Immature natural killer cell (primary cell): ENCODE measurements around the gene TRIM33. TPM values are rescaled to one million over a fixed set of nuclear protein-coding genes. Genes with fewer than 3 reads are reported as not detected.

Experiments used
- DNase-seq, 3 donors: peaks; one replicate each; pipeline ENCODE4 v3.0.0; 2022; ENCODE audit warnings: mixed read lengths in 1 of 3
- H3K27ac Mint-ChIP-seq, 6 donors: one replicate each; pipeline ENCODE4 v1.8.0; 2020; ENCODE audit warnings: mixed read lengths in 6 of 6, mild to moderate bottlenecking in 5 of 6, inconsistent platforms in 4 of 6, moderate library complexity in 3 of 6
- H3K27me3 Mint-ChIP-seq, 3 donors: one replicate each; pipeline ENCODE4 v1.8.0; 2020 to 2021; ENCODE audit warnings: low read depth in 3 of 3, mild to moderate bottlenecking in 3 of 3, mixed read lengths in 3 of 3, moderate library complexity in 3 of 3, inconsistent platforms in 1 of 3
- H3K36me3 Mint-ChIP-seq, 3 donors: one replicate each; pipeline ENCODE4 v1.8.0; 2020; ENCODE audit warnings: mixed read lengths in 3 of 3, inconsistent platforms in 2 of 3, mild to moderate bottlenecking in 2 of 3
- H3K4me1 Mint-ChIP-seq, 2 donors: one replicate each; pipeline ENCODE4 v1.8.0; 2020; ENCODE audit warnings: inconsistent platforms in 2 of 2, mild to moderate bottlenecking in 2 of 2, mixed read lengths in 2 of 2, moderate library complexity in 1 of 2
- H3K4me3 Mint-ChIP-seq, 5 donors: one replicate each; pipeline ENCODE4 v1.8.0; 2020; ENCODE audit warnings: mild to moderate bottlenecking in 5 of 5, mixed read lengths in 5 of 5, inconsistent platforms in 3 of 5, moderate library complexity in 3 of 5
- H3K9me3 Mint-ChIP-seq, 6 donors: one replicate each; pipeline ENCODE4 v1.8.0; 2020; ENCODE audit warnings: mild to moderate bottlenecking in 6 of 6, mixed read lengths in 6 of 6, inconsistent platforms in 4 of 6, moderate library complexity in 3 of 6
- polyA plus RNA-seq, 3 donors: library from polyadenylated mRNA; unstranded; fragments of 300-500 nt; fragmentation: Illumina TruSeq; gene quantifications; one replicate each; pipeline ENCODE4 v1.2.3, GENCODE V29; 2021

Gene TRIM33
- polyA plus RNA-seq, 3 donors from 2014 or later: 17.3 to 43.3 (median 28.0) TPM

DNA sequence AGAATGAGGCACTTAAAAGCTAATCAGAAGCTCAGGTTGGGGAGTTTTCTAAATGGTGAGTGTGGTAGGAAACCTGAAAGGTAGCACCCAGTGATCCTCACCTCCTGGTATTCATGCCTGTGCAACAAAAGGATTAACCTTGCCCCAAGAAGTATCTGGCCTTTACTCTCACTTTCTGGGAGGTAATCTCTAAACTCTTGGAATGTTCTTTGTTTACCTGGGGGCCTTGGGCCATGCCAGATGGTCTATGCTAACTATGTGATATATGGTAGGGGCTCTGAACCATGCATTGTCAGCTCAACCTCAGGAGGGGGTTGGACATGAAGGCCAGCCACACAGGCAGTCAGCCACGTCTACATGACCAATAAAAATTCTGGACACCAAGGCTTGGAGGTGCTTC lies 24.4 kb upstream of the TRIM33 start:
- H3K36me3 Mint-ChIP-seq: no peaks in the 10 kb centered on the region
- H3K4me1 Mint-ChIP-seq: no peaks in the 10 kb centered on the region
- no peak for DNase-seq
- H3K9me3 Mint-ChIP-seq: no peaks in the 10 kb centered on the region
- H3K27me3 Mint-ChIP-seq: peaks cover 0 to 3% (median 0%) of the 10 kb centered on the region in 3 donors
- no peak overlapping the region for H3K4me3 Mint-ChIP-seq
- no peak overlapping the region for H3K27ac Mint-ChIP-seq

DNA sequence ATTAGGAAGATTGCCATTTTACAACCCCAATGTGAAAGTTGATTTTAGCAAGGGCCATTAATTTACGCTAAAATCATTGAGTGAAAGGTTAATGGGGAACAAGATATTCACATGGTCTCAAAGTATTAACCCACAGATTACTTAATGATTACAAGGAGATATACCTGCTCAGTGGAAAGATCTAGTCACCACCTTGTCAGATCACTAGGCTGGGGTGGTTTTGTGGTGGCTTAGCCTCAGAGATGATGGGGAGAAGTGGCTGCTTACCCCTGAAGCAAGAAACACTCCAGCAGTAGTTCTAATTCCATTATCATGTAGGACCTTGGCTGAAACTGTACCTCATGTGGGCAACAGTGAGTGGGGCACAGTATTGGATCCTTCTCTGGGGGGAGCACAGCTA lies 20.1 kb upstream of the TRIM33 start:
- peaks cover 0 to 3% (median 2%) of the 10 kb centered on the region in 3 donors for H3K27me3 Mint-ChIP-seq
- H3K4me3 Mint-ChIP-seq: no peak overlapping the region
- no peaks in the 10 kb centered on the region for H3K36me3 Mint-ChIP-seq
- DNase-seq: no peak
- no peaks in the 10 kb centered on the region for H3K9me3 Mint-ChIP-seq
- H3K27ac Mint-ChIP-seq: no peak overlapping the region
- no peaks in the 10 kb centered on the region for H3K4me1 Mint-ChIP-seq

DNA sequence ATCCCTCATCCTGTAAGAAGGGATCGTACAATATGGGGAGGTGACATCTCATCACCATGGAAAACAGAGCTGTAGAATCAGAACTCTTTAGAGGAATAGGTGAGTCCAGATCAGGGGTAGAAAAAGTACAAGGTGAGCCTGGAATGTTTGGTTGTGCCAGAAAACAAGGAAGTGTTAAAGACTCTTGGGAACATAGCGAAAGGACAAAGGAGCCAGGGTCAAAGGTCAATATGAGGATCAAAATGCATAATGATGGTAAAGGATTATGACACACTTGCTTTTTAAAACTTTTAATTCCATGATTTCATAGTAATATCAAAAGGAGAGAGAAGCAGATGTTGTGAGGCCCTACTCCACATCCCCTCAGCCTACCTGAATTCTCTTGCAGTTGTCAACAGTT lies 19.2 kb upstream of the TRIM33 start:
- Mint-ChIP-seq H3K27me3 (peaks cover 0 to 6% (median 3%) of the 10 kb centered on the region in 3 donors), H3K4me3 (no peak overlapping the region), H3K36me3 (no peaks in the 10 kb centered on the region), H3K4me1 (no peaks in the 10 kb centered on the region), H3K27ac (no peak overlapping the region), H3K9me3 (no peaks in the 10 kb centered on the region)
- DNase-seq: no peak

DNA sequence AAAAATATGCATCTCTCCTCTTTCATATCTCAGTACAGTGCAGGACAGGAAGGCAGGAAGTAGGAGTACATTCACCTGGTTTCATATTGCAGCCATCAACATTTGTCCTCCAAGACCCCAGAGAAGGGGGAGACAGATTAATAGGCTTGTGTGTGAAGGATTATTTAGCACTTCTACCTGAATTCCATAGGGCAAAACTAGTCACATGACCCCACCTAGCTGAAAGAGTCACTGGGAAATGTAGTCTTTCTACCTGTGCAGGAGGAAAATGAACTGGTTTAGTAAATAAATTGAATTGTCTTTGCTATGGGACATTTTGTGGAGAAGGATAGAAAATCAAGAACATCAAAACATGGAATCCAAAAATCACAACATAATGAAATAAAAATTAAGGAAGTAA lies 13.9 kb upstream of the TRIM33 start:
- Mint-ChIP-seq H3K27ac (no peak overlapping the region), H3K9me3 (no peaks in the 10 kb centered on the region), H3K36me3 (no peaks in the 10 kb centered on the region), H3K4me3 (no peak overlapping the region), H3K4me1 (no peaks in the 10 kb centered on the region), H3K27me3 (peaks cover 3 to 8% (median 6%) of the 10 kb centered on the region in 3 donors)
- no peak for DNase-seq

DNA sequence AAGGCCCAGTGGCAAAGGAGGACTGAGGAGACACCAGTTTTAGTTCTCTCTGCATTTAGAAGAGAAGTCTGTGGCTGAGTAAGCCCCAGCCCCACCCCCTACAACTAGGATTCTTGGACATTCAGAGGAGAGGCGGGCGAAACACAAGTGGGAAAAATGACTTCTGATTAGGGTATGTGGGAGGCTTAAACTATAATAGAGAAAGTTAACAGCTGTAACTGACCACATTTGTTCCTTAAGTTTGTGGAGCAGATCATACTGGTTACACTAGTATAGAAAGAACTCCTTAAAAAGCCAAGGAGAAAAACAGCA lies 11.2 kb upstream of the TRIM33 start:
- Mint-ChIP-seq H3K4me1 (no peaks in the 10 kb centered on the region), H3K36me3 (peaks cover 0 to 4% (median 0%) of the 10 kb centered on the region in 3 donors), H3K27ac (no peak overlapping the region), H3K9me3 (no peaks in the 10 kb centered on the region), H3K4me3 (no peak overlapping the region), H3K27me3 (peaks cover 3 to 15% (median 4%) of the 10 kb centered on the region in 3 donors)
- DNase-seq: no peak

DNA sequence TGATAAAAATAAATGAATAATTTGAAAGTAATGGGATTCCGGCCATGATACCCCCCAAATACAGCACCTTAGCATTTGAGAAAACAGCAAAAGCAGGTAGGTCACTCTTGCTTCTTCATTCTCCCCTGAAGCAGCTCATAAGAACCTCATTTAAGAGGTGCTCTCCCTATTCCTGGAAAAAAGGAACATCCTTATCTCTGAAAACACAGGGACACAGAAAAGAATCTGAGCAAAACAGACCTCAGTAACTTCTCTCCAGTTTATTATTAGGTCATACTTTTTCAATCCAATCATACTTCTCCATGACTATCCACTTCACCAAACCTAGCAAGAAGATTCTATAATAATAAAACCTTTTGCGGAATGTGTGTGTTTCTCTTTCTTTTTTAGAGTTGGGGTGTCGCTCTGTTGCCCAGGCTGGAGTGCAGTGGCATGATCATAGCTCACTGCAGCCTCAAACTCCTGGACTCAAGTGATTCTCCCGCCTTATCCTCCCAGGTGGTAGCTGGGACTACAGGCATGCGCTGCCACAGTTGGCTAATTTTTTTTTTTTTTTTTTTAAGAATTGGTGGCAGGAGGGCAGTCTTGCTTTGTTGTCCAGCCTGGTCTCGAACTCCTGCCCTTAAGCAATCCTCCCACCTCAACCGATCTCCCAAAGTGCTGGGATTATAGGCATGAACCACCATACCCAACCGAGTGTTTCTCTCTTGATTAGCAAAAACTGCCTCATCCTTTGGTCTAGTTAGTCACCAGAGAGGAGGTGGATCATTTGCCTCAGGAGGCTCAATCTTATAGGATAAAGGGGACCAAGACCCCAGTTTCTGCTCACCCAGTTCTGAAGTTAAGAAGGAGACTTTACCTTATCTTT lies 10.6 kb upstream of the TRIM33 start:
- no peak for DNase-seq
- Mint-ChIP-seq H3K36me3 (peaks cover 0 to 4% (median 0%) of the 10 kb centered on the region in 3 donors), H3K27ac (no peak overlapping the region), H3K4me1 (no peaks in the 10 kb centered on the region), H3K27me3 (peaks cover 3 to 17% (median 4%) of the 10 kb centered on the region in 3 donors), H3K4me3 (no peak overlapping the region), H3K9me3 (no peaks in the 10 kb centered on the region)

DNA sequence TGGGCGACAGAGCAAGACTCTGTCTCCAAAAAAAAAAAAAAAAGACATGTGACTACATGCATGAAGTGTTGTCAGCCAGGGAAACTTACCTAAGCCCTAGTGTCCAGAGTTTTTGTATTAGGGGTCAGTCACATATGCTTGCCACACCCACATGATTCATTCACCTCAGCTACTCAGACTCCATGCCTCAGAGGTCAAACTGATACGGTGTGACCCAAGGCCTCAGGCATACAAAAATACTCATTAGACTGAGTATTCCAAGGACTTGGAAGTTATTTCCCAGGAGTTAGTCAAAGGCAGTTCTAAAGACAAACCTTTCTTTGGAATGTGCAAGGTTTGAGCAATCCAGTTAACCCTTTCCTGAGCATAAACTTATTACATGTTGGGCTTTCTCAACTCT lies 6.3 kb upstream of the TRIM33 start:
- H3K9me3 Mint-ChIP-seq: no peaks in the 10 kb centered on the region
- H3K27ac Mint-ChIP-seq: no peak overlapping the region
- H3K36me3 Mint-ChIP-seq: peaks cover 0 to 4% (median 0%) of the 10 kb centered on the region in 3 donors
- H3K27me3 Mint-ChIP-seq: peaks cover 0 to 15% (median 3%) of the 10 kb centered on the region in 3 donors
- DNase-seq: no peak
- peaks cover 6 to 8% of the 10 kb centered on the region in 2 donors for H3K4me1 Mint-ChIP-seq
- H3K4me3 Mint-ChIP-seq: no peak overlapping the region

DNA sequence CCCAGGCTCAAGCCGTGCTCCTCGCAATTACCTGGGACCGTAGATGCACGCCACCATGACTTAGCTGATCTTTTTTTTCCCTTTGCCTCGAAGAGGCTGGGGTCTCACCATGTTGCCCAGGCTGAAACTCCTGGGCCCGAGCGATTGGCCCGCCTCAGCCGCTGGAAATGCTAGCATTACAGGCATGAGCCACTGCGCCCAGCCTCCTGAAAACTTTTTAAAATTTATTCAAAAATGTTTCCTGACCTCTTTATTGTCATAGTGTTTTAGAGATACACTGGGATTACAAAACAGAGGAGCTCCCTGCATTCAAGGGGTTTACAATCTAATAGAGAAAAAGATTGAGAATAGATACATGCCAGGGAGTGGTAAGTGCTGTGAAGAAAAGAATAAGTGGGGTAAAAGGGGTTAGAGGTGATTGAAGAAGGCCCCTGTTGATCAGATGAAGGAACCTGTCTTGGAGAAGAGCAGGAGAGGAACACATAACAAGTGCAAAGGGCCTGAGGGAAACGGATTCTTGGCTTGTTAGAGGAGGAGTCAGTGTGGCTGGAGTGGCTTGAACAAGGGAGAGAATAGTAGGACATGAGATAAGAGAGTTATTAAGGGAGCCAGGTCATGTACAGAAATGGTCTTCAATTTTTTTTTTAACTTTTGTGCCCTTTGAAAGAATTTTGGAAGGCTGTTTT lies 1.7 kb upstream of the TRIM33 start:
- H3K4me1 Mint-ChIP-seq: peaks cover 40 to 43% of the 10 kb centered on the region in 2 donors
- peak overlapping the region; percentile 93 to 99 (median 99) for H3K4me3 Mint-ChIP-seq
- peaks cover 10 to 21% (median 14%) of the 10 kb centered on the region in 3 donors for H3K27me3 Mint-ChIP-seq
- H3K36me3 Mint-ChIP-seq: no peaks in the 10 kb centered on the region
- H3K9me3 Mint-ChIP-seq: no peaks in the 10 kb centered on the region
- peak overlapping the region; percentile 96 to 100 (median 99) for H3K27ac Mint-ChIP-seq
- no peak for DNase-seq

DNA sequence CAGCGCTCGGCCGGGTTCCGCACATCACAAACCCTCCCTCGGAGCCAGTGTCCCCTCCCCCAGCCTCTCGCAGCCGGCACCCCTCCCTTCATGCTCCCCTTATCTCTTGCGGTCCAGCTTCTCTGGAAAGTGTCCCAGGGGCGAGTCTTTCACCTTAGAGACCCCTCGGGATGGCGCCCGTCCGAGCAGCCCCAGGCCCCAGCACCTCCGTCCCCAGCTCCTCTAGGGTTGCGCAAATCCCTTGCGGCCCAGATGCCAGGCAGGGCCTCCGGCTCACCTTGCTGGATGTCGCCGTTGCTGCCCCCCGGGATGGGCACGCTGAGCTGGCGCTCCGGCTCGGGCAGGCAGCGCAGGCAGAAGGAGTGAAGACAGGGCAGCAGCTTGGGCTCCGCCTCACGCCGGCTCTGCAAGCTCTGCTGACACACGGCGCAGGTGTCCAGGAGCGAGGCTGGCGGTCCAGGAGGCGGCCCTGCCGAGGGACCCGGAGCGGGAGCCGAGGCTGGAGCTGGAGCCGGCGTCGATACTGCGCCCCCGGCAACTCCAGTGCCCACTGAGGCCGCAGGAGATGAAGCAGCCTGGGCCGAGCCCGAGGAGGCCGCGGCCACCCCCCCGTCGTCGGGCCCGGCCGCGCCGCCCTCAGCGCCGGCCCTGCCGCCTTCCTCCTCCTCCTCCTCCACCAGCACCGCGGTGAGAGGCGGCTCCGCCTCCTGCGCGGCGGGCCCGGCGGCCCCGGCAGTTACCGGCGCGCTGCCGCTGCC lies 550 bp downstream of the TRIM33 start:
- H3K9me3 Mint-ChIP-seq: no peaks in the 10 kb centered on the region
- H3K27me3 Mint-ChIP-seq: peaks cover 10 to 19% (median 16%) of the 10 kb centered on the region in 3 donors
- peaks cover 0 to 4% (median 0%) of the 10 kb centered on the region in 3 donors for H3K36me3 Mint-ChIP-seq
- peaks cover 60 to 64% of the 10 kb centered on the region in 2 donors for H3K4me1 Mint-ChIP-seq
- peak overlapping the region; percentile 78 to 99 (median 94) for H3K27ac Mint-ChIP-seq
- H3K4me3 Mint-ChIP-seq: peak overlapping the region; percentile 93 to 99 (median 98)
- DNase-seq: peak in 2 of 3 donors; percentile 30 to 36

DNA sequence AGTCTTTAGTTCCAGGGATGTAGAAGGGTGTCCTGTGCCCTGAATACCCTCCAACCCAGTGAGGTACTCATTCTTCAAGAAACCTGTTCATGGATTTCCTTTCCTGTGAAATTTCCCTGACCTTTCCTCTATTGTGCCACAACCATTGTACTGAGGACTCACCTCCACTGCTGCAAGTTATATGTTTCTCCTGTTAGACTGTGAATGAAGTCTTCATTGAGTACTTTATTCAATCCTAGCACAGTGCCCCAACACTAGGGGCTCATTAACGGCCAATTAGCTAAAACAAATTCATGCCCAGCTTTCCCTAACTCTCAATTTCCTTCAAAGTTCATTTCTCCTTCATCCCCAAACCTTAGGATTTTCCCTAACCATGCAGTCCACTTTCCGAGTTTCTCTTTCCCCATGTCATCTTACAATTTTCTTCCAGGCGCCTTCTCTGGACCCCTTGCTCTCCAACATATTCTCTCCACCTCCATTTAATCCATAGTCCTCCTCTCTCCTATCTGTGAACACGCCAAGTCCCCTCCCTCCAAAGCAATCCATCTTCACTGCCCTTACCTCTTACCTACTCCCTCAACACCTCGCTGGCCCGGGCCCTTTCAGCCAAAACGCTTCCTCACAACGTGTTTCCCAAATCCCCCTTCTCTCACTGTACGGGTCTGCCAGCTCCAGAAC lies 1.3 kb downstream of the TRIM33 start:
- peak overlapping the region; percentile 85 to 93 (median 90) for H3K4me3 Mint-ChIP-seq
- peaks cover 67 to 72% of the 10 kb centered on the region in 2 donors for H3K4me1 Mint-ChIP-seq
- H3K36me3 Mint-ChIP-seq: peaks cover 0 to 4% (median 0%) of the 10 kb centered on the region in 3 donors
- DNase-seq: no peak
- no peaks in the 10 kb centered on the region for H3K9me3 Mint-ChIP-seq
- peak overlapping the region; percentile 30 to 92 (median 80) for H3K27ac Mint-ChIP-seq
- peaks cover 10 to 19% (median 16%) of the 10 kb centered on the region in 3 donors for H3K27me3 Mint-ChIP-seq

DNA sequence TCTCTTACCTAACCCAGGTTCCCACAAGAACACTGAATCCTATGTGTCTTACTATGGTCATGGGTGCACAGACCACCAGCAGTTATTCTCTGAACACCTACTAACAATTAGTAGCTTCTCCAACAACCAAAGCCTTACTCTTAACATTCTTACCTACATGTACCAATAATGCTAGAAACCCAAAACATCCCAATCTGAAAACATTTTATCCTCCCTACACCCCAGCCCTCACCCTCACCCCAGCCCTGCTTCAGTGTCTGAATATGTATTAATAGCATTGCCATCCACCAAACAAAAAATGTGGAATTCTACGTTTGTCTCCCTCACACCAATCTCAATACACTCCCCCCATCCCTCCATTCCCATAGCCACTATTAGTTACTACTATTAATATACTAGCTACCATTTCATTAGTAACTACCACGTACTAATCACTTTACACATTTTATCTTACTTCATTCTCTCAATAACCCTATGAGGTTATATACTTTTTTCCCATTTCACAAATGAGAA lies 2.6 kb downstream of the TRIM33 start:
- Mint-ChIP-seq H3K27ac (peak overlapping the region; percentile 56 to 83 (median 76)), H3K9me3 (no peaks in the 10 kb centered on the region), H3K4me3 (peak overlapping the region; percentile 85 to 93 (median 90)), H3K27me3 (peaks cover 10 to 19% (median 16%) of the 10 kb centered on the region in 3 donors), H3K36me3 (peaks cover 0 to 4% (median 0%) of the 10 kb centered on the region in 3 donors), H3K4me1 (peaks cover 78 to 85% of the 10 kb centered on the region in 2 donors)
- no peak for DNase-seq

DNA sequence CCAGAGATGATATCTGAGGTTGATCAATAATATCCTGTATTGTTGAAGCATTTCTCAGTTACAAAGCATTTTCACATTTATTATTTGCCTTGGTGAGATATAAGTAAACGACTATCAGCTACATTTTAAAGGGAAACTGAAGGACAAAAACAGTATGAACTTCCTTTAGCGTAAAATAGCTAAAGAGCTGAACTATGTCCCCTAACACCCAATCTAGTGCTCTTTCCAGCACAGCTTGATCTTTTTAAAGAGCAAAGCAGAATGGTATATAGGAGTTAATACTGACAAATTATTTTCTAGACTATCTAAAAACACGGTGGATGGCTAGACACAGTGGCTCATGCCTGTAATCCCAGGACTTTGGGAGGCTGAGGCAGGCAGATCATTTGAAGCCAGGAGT lies 3.5 kb downstream of the TRIM33 start:
- Mint-ChIP-seq H3K9me3 (no peaks in the 10 kb centered on the region), H3K4me1 (peaks cover 77 to 86% of the 10 kb centered on the region in 2 donors), H3K4me3 (peak overlapping the region; percentile 19 to 87 (median 38)), H3K36me3 (peaks cover 0 to 4% (median 0%) of the 10 kb centered on the region in 3 donors), H3K27me3 (peaks cover 10 to 19% (median 16%) of the 10 kb centered on the region in 3 donors), H3K27ac (peak overlapping the region; percentile 69 to 84 (median 78))
- DNase-seq: no peak

DNA sequence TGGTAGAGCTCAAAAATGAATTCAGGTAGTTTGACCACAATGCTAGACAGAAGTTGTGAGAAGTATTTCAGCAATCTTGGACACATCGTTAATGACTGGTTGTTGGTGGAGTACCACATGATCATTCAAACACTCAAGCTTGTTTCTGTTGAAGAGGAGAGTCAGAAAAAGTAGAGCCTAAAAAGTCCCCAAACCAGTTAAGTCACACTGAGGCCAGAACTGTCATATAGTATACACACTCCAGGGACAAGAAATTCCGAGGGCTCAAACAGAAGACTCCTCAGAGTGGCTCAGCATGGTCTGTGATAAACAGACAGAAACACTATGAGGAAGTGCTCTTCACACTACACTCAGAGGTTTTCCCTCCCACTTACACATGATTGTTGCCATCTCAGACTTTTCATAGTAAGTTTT lies 5.8 kb downstream of the TRIM33 start:
- H3K4me1 Mint-ChIP-seq: peaks cover 76 to 95% of the 10 kb centered on the region in 2 donors
- H3K36me3 Mint-ChIP-seq: peaks cover 0 to 4% (median 0%) of the 10 kb centered on the region in 3 donors
- H3K27me3 Mint-ChIP-seq: peaks cover 0 to 10% (median 5%) of the 10 kb centered on the region in 3 donors
- H3K9me3 Mint-ChIP-seq: no peaks in the 10 kb centered on the region
- peak; percentile 33 to 39 (median 38) for DNase-seq
- H3K4me3 Mint-ChIP-seq: peak overlapping the region; percentile 13 to 79 (median 76)
- H3K27ac Mint-ChIP-seq: peak overlapping the region; percentile 80 to 95 (median 88)
